RKO (cell line): ENCODE measurements around the gene CX3CR1.
"Not testable (repeated sequence)": the region's sequence is repeated elsewhere in the genome, so short reads cannot be mapped to it uniquely, and the experiment has no call there.

Experiments
- DNase-seq: peaks from one replicate; pipeline ENCODE4 v3.0.0-alpha.2; 2016; ENCODE audit warnings: low spot score

The CX3CR1 gene

GRCh38 chr3:39279745-39280517 lies at the start of gene CX3CR1:
CX3CR1 (minus strand) TSS chr3:39280036; CDS start chr3:39266509, 13,527 bp downstream.
- no peak for DNase-seq

GRCh38 chr3:39329493-39329892 lies 49.7 kb upstream of the CX3CR1 start, which contains the start of gene CCR8:
CCR8 (plus strand) TSS chr3:39329709; CDS start chr3:39332332, 2,623 bp downstream.
- DNase-seq, result no peak

- no peak for DNase-seq
Observed at GRCh38 chr3:39327746-39328349, 48.0 kb upstream of the CX3CR1 start.

GRCh38 chr3:39327053-39327745 lies 47.4 kb upstream of the CX3CR1 start:
- no peak for DNase-seq

GRCh38 chr3:39325236-39325635 lies 45.4 kb upstream of the CX3CR1 start:
- DNase-seq, result no peak

GRCh38 chr3:39323494-39323893 lies 43.7 kb upstream of the CX3CR1 start:
- DNase-seq, result no peak

- DNase-seq, result no peak
Observed at GRCh38 chr3:39322936-39323335, 43.1 kb upstream of the CX3CR1 start.

GRCh38 chr3:39322209-39322715 lies 42.4 kb upstream of the CX3CR1 start:
- DNase-seq, result not testable (repeated sequence)

- peak; percentile 21 for DNase-seq
Observed at GRCh38 chr3:39321574-39321983, 41.7 kb upstream of the CX3CR1 start.

- DNase-seq, result no peak
Observed at GRCh38 chr3:39319249-39319648, 39.4 kb upstream of the CX3CR1 start.

GRCh38 chr3:39318301-39318700 lies 38.5 kb upstream of the CX3CR1 start:
- no peak for DNase-seq

- DNase-seq, result no peak
Observed at GRCh38 chr3:39317571-39318169, 37.8 kb upstream of the CX3CR1 start.

GRCh38 chr3:39315420-39315819 lies 35.6 kb upstream of the CX3CR1 start:
- DNase-seq, result peak; percentile 11

- DNase-seq, result no peak
Observed at GRCh38 chr3:39313289-39313688, 33.5 kb upstream of the CX3CR1 start.

- DNase-seq, result no peak
Observed at GRCh38 chr3:39302178-39302577, 22.3 kb upstream of the CX3CR1 start.

GRCh38 chr3:39299279-39299678 lies 19.4 kb upstream of the CX3CR1 start:
- DNase-seq, result no peak

- DNase-seq, result no peak
Observed at GRCh38 chr3:39296197-39297077, 16.6 kb upstream of the CX3CR1 start.

GRCh38 chr3:39295184-39295775 lies 15.4 kb upstream of the CX3CR1 start:
- DNase-seq, result no peak

- DNase-seq, result no peak
Observed at GRCh38 chr3:39294446-39295183, 14.8 kb upstream of the CX3CR1 start.

- no peak for DNase-seq
Observed at GRCh38 chr3:39292961-39293360, 13.1 kb upstream of the CX3CR1 start.
